Epithelial cell of proximal tubule (primary cell): ENCODE results near the gene TTC28. TPM values are rescaled to one million over a fixed set of nuclear protein-coding genes. Genes with fewer than 3 reads are reported as not detected.

Experiments used
- DNase-seq: peaks from one replicate; pipeline ENCODE4 v3.0.0-alpha.2; 2011; ENCODE audit warnings: low read depth
- H3K4me3 ChIP-seq: 2 replicates; pipeline ENCODE4 v1.5.1; 2011; ENCODE audit warnings: low read depth, mild to moderate bottlenecking, low read length
- total RNA-seq: library from RNA; depleted of rRNA; stranded (reverse); fragments of >200 nt; gene quantifications from 2 replicates; pipeline ENCODE4 v1.2.3, GENCODE V29; 2015
- TF ChIP-seq, protein P1 (sequence below): conservative IDR thresholded peaks from 2 replicates; pipeline ENCODE4 v1.5.1; 2012; ENCODE audit warnings: low read depth, mild to moderate bottlenecking, low read length

TTC28 gene
- total RNA-seq, 1 donor from 2014 or later = 3.7 TPM

GRCh38 chr22:28268850-28269249 lies 410.8 kb downstream of the TTC28 start:
- no peak overlapping the region for H3K4me3 ChIP-seq
- no peak for DNase-seq
- TF ChIP-seq, protein P1, sequence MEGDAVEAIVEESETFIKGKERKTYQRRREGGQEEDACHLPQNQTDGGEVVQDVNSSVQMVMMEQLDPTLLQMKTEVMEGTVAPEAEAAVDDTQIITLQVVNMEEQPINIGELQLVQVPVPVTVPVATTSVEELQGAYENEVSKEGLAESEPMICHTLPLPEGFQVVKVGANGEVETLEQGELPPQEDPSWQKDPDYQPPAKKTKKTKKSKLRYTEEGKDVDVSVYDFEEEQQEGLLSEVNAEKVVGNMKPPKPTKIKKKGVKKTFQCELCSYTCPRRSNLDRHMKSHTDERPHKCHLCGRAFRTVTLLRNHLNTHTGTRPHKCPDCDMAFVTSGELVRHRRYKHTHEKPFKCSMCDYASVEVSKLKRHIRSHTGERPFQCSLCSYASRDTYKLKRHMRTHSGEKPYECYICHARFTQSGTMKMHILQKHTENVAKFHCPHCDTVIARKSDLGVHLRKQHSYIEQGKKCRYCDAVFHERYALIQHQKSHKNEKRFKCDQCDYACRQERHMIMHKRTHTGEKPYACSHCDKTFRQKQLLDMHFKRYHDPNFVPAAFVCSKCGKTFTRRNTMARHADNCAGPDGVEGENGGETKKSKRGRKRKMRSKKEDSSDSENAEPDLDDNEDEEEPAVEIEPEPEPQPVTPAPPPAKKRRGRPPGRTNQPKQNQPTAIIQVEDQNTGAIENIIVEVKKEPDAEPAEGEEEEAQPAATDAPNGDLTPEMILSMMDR = no peak

DNA sequence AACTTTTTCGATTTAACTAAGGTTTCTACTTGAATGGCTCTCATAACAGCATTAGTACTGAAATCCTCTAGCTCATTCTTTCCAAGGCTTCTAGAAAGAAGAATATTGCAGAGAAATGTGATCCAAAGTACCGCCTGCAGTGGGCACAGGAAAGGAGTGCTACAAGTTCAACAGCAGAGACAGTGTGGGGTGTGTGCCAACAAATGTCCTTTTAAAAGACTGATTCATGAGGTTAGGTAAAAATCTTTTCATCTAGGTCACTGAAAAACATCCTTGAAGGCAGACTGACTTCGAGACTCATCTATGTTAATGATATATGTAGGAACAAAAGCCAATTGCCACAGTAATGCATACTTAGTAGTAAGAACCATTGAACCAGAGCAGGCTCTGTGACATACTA lies 411.5 kb downstream of the TTC28 start:
- TF ChIP-seq, protein P1 = no peak
- no peak for DNase-seq
- no peak overlapping the region for H3K4me3 ChIP-seq

- TF ChIP-seq, protein P1 = no peak
- no peak for DNase-seq
- no peak overlapping the region for H3K4me3 ChIP-seq
Observed at GRCh38 chr22:28260619-28261018, 419.0 kb downstream of the TTC28 start.

GRCh38 chr22:28259774-28260312 lies 419.8 kb downstream of the TTC28 start:
- TF ChIP-seq, protein P1 = no peak
- no peak for DNase-seq
- H3K4me3 ChIP-seq = no peak overlapping the region

DNA sequence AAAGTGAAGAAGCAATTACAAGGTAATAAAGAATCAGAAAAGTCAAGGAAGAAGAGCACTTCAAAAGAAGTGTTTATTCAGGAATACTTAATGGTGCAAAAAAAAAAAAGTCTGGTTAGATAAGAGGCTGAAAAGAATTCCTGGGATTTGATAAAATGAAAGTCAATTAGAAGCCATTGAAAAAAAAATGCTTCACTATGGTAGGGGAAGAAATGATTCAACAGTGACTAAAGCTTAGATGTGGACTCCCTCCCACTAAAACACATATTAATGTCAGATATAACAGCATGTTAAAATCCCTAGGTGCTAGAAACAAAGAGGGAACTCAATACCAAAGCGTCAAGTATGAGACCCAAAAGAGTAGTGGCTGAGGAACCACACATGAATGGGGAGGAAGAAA lies 425.2 kb downstream of the TTC28 start:
- no peak overlapping the region for H3K4me3 ChIP-seq
- DNase-seq = no peak
- TF ChIP-seq, protein P1 = no peak

DNA sequence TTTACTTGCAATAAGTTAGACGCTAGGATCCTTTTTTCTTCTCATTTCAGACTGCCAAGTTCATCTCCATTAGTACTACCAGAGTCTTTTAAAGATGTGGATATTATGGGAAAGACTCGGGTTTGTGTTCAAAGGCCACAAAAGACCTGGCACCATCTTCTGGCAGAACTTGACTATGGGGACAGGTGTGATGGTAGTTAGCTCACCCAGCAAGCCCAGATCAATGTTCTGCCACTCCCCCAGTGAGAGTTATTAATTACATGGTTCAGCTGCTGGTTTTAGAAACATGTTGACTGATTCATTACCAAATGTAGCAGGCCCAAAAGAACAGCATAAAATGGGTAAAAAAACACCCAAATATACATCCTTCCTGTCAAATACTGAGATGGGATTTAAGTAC lies 427.1 kb downstream of the TTC28 start:
- DNase-seq = no peak
- H3K4me3 ChIP-seq = no peak overlapping the region
- TF ChIP-seq, protein P1 = no peak

- no peak overlapping the region for H3K4me3 ChIP-seq
- no peak for DNase-seq
- TF ChIP-seq, protein P1 = no peak
Observed at GRCh38 chr22:28250036-28250695, 429.5 kb downstream of the TTC28 start.
